ENCODE results near the gene RBM7. TPM values are rescaled to one million over a fixed set of nuclear protein-coding genes. Genes with fewer than 3 reads are reported as not detected.
A peak's percentile ranks its signal among the peaks of the same experiment; 100 is the strongest.

RBM7 gene
- total RNA-seq, 1 donor from 2014 or later, result 37.3 TPM

DNA sequence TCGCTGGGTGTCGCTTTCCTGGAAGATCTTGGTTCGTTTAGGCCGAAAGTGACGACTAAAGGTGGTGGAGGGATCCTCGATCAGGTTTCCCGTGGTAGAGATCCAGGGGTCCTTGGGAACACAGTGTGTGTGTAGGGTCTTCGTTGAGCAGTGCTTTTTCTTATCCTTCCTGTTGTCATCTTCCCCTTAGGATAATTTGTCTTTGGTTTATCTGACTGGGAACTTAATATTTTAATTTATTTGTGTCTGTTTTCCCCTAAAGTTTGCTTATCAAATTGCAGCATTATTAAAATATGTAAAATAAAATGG is 403 bp downstream of the RBM7 start:
- peaks cover 4% of the 10 kb centered on the region for H3K9me3 Mint-ChIP-seq (ENCODE audit: unreplicated experiment)
- peak overlapping the region; percentile 99 for H3K4me3 Mint-ChIP-seq (ENCODE audit: unreplicated experiment)
- DNase-seq, result no peak
- H3K36me3 Mint-ChIP-seq (ENCODE audit: unreplicated experiment), result peaks cover 5% of the 10 kb centered on the region
- H3K27ac Mint-ChIP-seq (ENCODE audit: unreplicated experiment), result peak overlapping the region; percentile 99
- peaks cover 9% of the 10 kb centered on the region for H3K4me1 Mint-ChIP-seq (ENCODE audit: low read depth, unreplicated experiment)
- TF ChIP-seq, protein P1, sequence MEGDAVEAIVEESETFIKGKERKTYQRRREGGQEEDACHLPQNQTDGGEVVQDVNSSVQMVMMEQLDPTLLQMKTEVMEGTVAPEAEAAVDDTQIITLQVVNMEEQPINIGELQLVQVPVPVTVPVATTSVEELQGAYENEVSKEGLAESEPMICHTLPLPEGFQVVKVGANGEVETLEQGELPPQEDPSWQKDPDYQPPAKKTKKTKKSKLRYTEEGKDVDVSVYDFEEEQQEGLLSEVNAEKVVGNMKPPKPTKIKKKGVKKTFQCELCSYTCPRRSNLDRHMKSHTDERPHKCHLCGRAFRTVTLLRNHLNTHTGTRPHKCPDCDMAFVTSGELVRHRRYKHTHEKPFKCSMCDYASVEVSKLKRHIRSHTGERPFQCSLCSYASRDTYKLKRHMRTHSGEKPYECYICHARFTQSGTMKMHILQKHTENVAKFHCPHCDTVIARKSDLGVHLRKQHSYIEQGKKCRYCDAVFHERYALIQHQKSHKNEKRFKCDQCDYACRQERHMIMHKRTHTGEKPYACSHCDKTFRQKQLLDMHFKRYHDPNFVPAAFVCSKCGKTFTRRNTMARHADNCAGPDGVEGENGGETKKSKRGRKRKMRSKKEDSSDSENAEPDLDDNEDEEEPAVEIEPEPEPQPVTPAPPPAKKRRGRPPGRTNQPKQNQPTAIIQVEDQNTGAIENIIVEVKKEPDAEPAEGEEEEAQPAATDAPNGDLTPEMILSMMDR (IDR thresholded peaks at IDR 0.05; ENCODE audit: partially characterized antibody, unreplicated experiment), result no peak
- peaks cover 12% of the 10 kb centered on the region for H3K27me3 Mint-ChIP-seq (ENCODE audit: unreplicated experiment)

DNA sequence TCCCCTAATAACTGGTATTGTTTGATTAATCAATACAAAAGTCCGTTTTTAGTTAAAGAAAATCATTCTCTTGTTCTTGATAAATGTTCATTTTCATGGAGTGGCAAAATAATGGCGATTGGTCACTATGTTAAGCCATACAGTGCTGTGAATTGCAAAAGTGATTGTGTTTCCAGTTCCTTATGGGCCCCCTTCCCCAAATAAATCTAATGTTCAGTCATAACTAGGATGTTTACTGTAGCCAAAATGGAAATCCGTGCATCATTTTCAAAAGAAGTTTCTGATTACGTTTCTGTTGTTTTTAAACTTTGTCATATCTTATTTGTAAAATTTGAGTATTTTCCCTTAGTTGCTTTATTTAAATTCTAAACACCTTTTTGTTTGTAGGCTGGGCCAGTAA is 845 bp downstream of the RBM7 start:
- H3K27me3 Mint-ChIP-seq (ENCODE audit: unreplicated experiment), result peaks cover 12% of the 10 kb centered on the region
- H3K4me1 Mint-ChIP-seq (ENCODE audit: low read depth, unreplicated experiment), result peaks cover 9% of the 10 kb centered on the region
- peak overlapping the region; percentile 99 for H3K27ac Mint-ChIP-seq (ENCODE audit: unreplicated experiment)
- H3K9me3 Mint-ChIP-seq (ENCODE audit: unreplicated experiment), result peaks cover 4% of the 10 kb centered on the region
- TF ChIP-seq, protein P1 (IDR thresholded peaks at IDR 0.05; ENCODE audit: partially characterized antibody, unreplicated experiment), result no peak
- peak overlapping the region; percentile 99 for H3K4me3 Mint-ChIP-seq (ENCODE audit: unreplicated experiment)
- peaks cover 5% of the 10 kb centered on the region for H3K36me3 Mint-ChIP-seq (ENCODE audit: unreplicated experiment)
- no peak for DNase-seq

DNA sequence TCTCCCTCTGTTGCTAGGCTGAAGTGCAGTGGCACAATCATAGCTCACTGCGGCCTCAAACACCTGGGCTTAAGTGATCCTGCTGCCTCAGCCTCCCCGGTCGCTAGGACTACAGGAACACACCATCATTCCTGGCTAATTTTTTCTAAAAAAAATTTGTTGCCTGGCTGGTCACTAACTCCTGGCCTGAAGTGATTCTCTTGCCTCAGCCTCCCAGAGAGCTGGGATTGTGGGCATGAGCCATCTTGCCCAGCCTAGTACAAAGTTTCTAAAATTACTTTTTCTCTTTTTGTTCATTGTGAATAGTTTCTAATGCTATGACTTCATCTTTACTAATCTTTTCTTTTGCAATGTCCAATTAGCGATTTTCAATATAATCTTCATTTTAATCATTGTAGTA is 12.5 kb downstream of the RBM7 start:
- H3K27ac Mint-ChIP-seq (ENCODE audit: unreplicated experiment), result no peak overlapping the region

DNA sequence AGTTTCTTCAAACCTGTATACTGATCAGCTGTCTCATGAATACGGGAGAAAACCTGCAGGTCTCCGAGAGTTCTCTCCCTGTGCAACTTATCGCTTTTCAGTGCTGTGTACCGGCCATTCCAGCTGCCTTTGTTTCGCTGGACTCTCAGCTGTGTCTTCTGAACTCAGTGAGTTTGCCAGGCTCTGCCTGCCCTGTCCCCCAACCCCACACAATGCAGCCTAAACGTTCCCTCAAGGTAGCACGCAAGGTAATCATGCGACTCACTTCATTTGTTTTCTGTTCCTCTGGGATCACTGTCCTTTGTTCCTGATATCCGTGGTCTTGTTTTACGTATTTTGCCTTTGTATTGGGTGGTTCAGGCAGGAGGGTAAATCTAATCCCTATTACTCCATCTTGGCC is 13.5 kb downstream of the RBM7 start:
- Mint-ChIP-seq H3K27ac (ENCODE audit: unreplicated experiment) (peak overlapping the region; percentile 10), H3K4me3 (ENCODE audit: unreplicated experiment) (no peak overlapping the region), H3K9me3 (ENCODE audit: unreplicated experiment) (no peaks in the 10 kb centered on the region), H3K27me3 (ENCODE audit: unreplicated experiment) (no peaks in the 10 kb centered on the region), H3K4me1 (ENCODE audit: low read depth, unreplicated experiment) (no peaks in the 10 kb centered on the region), H3K36me3 (ENCODE audit: unreplicated experiment) (no peaks in the 10 kb centered on the region)
- DNase-seq, result no peak
- TF ChIP-seq, protein P1 (IDR thresholded peaks at IDR 0.05; ENCODE audit: partially characterized antibody, unreplicated experiment), result no peak

More for the DNA sequence above, 12.5 kb downstream of the RBM7 start:
- Mint-ChIP-seq H3K36me3 (ENCODE audit: unreplicated experiment) (no peaks in the 10 kb centered on the region), H3K9me3 (ENCODE audit: unreplicated experiment) (no peaks in the 10 kb centered on the region), H3K4me1 (ENCODE audit: low read depth, unreplicated experiment) (no peaks in the 10 kb centered on the region), H3K4me3 (ENCODE audit: unreplicated experiment) (no peak overlapping the region), H3K27me3 (ENCODE audit: unreplicated experiment) (no peaks in the 10 kb centered on the region)
- DNase-seq, result no peak
- TF ChIP-seq, protein P1 (IDR thresholded peaks at IDR 0.05; ENCODE audit: partially characterized antibody, unreplicated experiment), result no peak

DNA sequence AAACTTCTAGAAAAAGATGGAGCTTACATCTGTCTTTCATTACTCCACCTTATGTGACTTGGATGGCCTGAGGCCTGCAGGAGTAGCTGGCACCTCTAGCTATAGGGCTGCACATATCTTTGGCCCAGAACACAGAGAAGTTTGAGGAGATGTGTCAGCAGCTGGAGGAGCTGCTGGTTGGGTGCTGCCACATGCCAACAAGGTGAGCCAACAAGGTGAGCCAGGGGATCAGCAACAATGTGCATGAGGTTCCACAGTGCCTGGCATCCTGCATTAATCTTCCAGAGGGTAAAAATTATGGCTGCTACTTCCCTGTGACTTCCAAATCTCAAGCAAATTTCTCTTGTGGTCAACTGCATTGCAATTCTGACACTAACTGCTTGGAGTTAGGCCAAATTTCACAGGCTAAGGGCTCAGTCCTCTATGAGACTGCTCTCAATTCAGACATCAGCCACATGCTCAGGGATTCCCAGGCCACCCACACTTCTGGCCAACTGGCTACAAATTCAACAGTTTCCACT is 16.0 kb downstream of the RBM7 start:
- TF ChIP-seq, protein P1 (IDR thresholded peaks at IDR 0.05; ENCODE audit: partially characterized antibody, unreplicated experiment), result no peak
- no peak overlapping the region for H3K27ac Mint-ChIP-seq (ENCODE audit: unreplicated experiment)

More for the DNA sequence above, 16.0 kb downstream of the RBM7 start:
- Mint-ChIP-seq H3K27me3 (ENCODE audit: unreplicated experiment) (no peaks in the 10 kb centered on the region), H3K9me3 (ENCODE audit: unreplicated experiment) (no peaks in the 10 kb centered on the region), H3K4me1 (ENCODE audit: low read depth, unreplicated experiment) (no peaks in the 10 kb centered on the region), H3K4me3 (ENCODE audit: unreplicated experiment) (no peak overlapping the region), H3K36me3 (ENCODE audit: unreplicated experiment) (no peaks in the 10 kb centered on the region)
- DNase-seq, result no peak
